Activated T-helper 9 cell treated with anti-CD3 and anti-CD28 coated beads, Interleukin-2, amount 50 U/mL, for 16 hours (primary cell): ENCODE data around the gene HSD17B14.
"Not testable (repeated sequence)": the region's sequence is repeated elsewhere in the genome, so short reads cannot be mapped to it uniquely, and the experiment has no call there.

Source experiments
- DNase-seq: peaks from one replicate; pipeline ENCODE4 v3.0.0-alpha.2; 2020; ENCODE audit warnings: low read depth

Gene HSD17B14

GRCh38 chr19:48836089-48837017 lies at the start of gene HSD17B14:
TSS of gene HSD17B14 (minus strand) at chr19:48836491. CDS start at chr19:48836411, 80 bp downstream.
- no peak for DNase-seq

GRCh38 chr19:48883726-48884125 lies 47.4 kb upstream of the HSD17B14 start:
- DNase-seq: no peak

- DNase-seq: no peak
These were observed 45.7 kb upstream of the HSD17B14 start for GRCh38 chr19:48881741-48882657.

- not testable (repeated sequence) for DNase-seq
These were observed 43.4 kb upstream of the HSD17B14 start for GRCh38 chr19:48879696-48880095.

- no peak for DNase-seq
These were observed 42.8 kb upstream of the HSD17B14 start for GRCh38 chr19:48879025-48879637.

GRCh38 chr19:48878196-48879024 lies 42.1 kb upstream of the HSD17B14 start:
- DNase-seq: no peak

- DNase-seq: no peak
These were observed 41.5 kb upstream of the HSD17B14 start for GRCh38 chr19:48877855-48878195.

- not testable (repeated sequence) for DNase-seq
These were observed 40.0 kb upstream of the HSD17B14 start for GRCh38 chr19:48876043-48876981.

- no peak for DNase-seq
These were observed 38.2 kb upstream of the HSD17B14 start for GRCh38 chr19:48874303-48875135.

- no peak for DNase-seq
These were observed 37.4 kb upstream of the HSD17B14 start for GRCh38 chr19:48873476-48874302.

GRCh38 chr19:48872884-48873475 lies 36.7 kb upstream of the HSD17B14 start:
- peak; percentile 63 for DNase-seq

GRCh38 chr19:48872182-48872883 lies 36.0 kb upstream of the HSD17B14 start, which contains the start of gene PPP1R15A:
TSS of gene PPP1R15A (plus strand) at chr19:48872421. CDS start at chr19:48873234, 813 bp downstream.
- peak; percentile 97 for DNase-seq

- DNase-seq: not testable (repeated sequence)
These were observed 35.3 kb upstream of the HSD17B14 start for GRCh38 chr19:48871471-48872181.

- DNase-seq: no peak
These were observed 33.8 kb upstream of the HSD17B14 start for GRCh38 chr19:48870048-48870447.

GRCh38 chr19:48868114-48868886 lies 32.0 kb upstream of the HSD17B14 start, which contains the start of gene PLEKHA4:
TSS of gene PLEKHA4 (minus strand) at chr19:48868617. CDS start at chr19:48867620, 997 bp downstream.
- no peak for DNase-seq

- no peak for DNase-seq
These were observed 31.4 kb upstream of the HSD17B14 start for GRCh38 chr19:48867746-48868113.
